Subcutaneous adipose tissue (tissue), 4 donors: Measurements from ENCODE around the gene SMAP2. TPM values are rescaled to one million over a fixed set of nuclear protein-coding genes. Genes with fewer than 3 reads are reported as not detected.

Experiments
- CTCF ChIP-seq: fragments of 450-650 bp; IDR thresholded peaks from one replicate; pipeline ENCODE4 v1.5.1; 2016; ENCODE audit warnings: low read depth, mild to moderate bottlenecking, control low read depth, antibody characterized with exemption, moderate library complexity
- total RNA-seq, 4 donors: library from RNA; depleted of rRNA; stranded (reverse); fragments of >200 nt; gene quantifications; one replicate each; pipeline ENCODE4 v1.1.0, GENCODE V29; 2016

Gene SMAP2
- total RNA-seq, 4 donors from 2014 or later: 51.0 to 110 (median 72.2) TPM

GRCh38 chr1:40383488-40384412, 10.2 kb downstream of the SMAP2 start:
- no peak for TF ChIP-seq CTCF

GRCh38 chr1:40384413-40384762, 10.9 kb downstream of the SMAP2 start:
- no peak for TF ChIP-seq CTCF

- no peak for TF ChIP-seq CTCF
Observed at GRCh38 chr1:40384887-40385286, 11.4 kb downstream of the SMAP2 start.

- TF ChIP-seq CTCF: no peak
Observed at GRCh38 chr1:40385437-40386358, 12.2 kb downstream of the SMAP2 start.

- TF ChIP-seq CTCF: no peak
Observed at GRCh38 chr1:40386359-40386723, 12.8 kb downstream of the SMAP2 start.

- no peak for TF ChIP-seq CTCF
Observed at GRCh38 chr1:40386796-40387195, 13.3 kb downstream of the SMAP2 start.

- no peak for TF ChIP-seq CTCF
Observed at GRCh38 chr1:40389322-40389803, 15.8 kb downstream of the SMAP2 start.
